GM10266 (cell line): Measurements from ENCODE around the gene MEPE.

Experiments used
- DNase-seq: peaks from one replicate; pipeline ENCODE4 v3.0.0; 2012; ENCODE audit errors: extremely low spot score
- CTCF ChIP-seq: IDR thresholded peaks from 2 replicates; pipeline ENCODE4 v1.5.1; 2012; ENCODE audit warnings: mild to moderate bottlenecking, low read depth; ENCODE audit not compliant: control insufficient read depth, insufficient read depth; ENCODE audit errors: missing control alignments

MEPE gene

GRCh38 chr4:87862236-87862635, 29.5 kb downstream of the MEPE start:
- DNase-seq: no peak
- no peak for TF ChIP-seq CTCF

DNA sequence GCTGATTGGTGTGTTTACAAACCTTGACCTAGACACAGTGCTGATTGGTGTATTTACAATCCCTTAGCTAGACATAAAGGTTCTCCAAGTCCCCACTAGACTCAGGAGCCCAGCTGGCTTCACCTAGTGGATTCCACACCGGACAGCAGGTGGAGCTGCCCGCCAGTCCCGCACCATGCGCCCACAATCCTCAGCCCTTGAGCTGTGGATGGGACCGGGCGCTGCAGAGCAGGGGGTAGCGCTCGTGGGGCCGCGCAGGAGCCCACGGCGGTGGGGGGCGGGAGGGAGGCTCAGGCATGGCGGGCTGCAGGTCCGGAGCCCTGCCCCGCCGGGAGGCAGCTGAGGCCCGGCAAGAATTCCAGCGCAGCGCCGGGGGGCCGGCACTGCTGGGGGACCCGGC, 30.7 kb downstream of the MEPE start:
- no peak for TF ChIP-seq CTCF
- no peak for DNase-seq

DNA sequence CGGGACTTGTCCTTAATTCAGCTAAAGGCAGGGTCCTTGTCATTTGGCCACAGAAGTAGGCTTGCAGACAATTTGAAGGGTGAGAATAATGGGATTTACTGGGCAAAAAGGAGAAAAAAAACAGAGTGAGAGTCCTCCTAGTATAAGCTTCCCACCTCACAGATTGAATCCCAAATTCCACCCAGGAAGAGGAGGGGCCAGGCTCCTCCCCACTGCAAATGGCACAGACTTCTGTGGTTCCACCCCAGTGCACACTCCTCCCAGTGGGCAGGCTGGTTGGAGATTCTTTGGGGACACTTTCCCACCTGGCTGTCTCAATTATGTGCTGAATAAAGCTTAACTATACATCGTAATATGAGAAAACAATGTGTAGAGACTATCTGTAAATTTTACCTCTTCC, 31.6 kb downstream of the MEPE start:
- no peak for TF ChIP-seq CTCF
- DNase-seq: no peak

GRCh38 chr4:87865288-87865687, 32.5 kb downstream of the MEPE start:
- no peak for DNase-seq
- no peak for TF ChIP-seq CTCF

GRCh38 chr4:87865960-87866598, 33.3 kb downstream of the MEPE start:
- DNase-seq: no peak
- no peak for TF ChIP-seq CTCF

- no peak for TF ChIP-seq CTCF
- DNase-seq: no peak
These were observed 35.8 kb downstream of the MEPE start for GRCh38 chr4:87868522-87868921.

DNA sequence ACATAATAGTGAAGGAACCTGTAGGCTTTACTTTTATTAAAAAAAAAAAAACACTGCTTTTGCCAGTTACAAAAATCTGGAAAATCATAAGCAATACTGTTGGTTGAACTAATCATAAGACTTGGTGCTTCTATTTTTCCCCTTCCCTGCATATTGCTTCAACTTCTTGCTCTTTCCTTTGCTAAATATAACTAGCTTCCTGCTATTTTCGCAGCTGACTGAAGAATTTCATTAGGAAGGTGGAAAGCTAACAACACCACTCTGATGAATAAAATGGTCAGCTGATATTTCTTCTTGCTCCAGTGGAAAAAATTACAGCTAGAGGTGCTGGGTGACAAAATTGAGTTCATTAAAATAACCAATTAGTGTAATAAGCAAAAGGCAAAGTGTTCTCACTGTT, 39.3 kb downstream of the MEPE start:
- no peak for TF ChIP-seq CTCF
- DNase-seq: no peak
